ENCODE data around the gene ANAPC2.
A peak's percentile ranks its signal among the peaks of the same experiment; 100 is the strongest.

ANAPC2 gene

GRCh38 chr9:137226338-137227053 is 38.1 kb upstream of the ANAPC2 start:
- Histone ChIP-seq H3K9ac (ENCODE audit: low read depth, low read length) (no peak overlapping the region), H3K79me2 (ENCODE audit: insufficient read depth, low read length) (no peaks in the 10 kb centered on the region), H3K4me3 (ENCODE audit: low read depth in 1 of 2, low read length in 2 of 2) (no peak overlapping the region), H3K36me3 (ENCODE audit: insufficient read depth, low read length) (no peaks in the 10 kb centered on the region), H3K9me3 (ENCODE audit: insufficient read depth, low read length, severe bottlenecking) (no peaks in the 10 kb centered on the region), H3K27me3 (ENCODE audit: insufficient read depth, low read length, poor library complexity) (no peaks in the 10 kb centered on the region), H3K4me1 (ENCODE audit: insufficient read depth, low read length) (peaks cover 20% of the 10 kb centered on the region), H3K4me2 (ENCODE audit: insufficient read depth, low read length) (no peak overlapping the region), H2AFZ (ENCODE audit: low read depth, low read length) (no peak overlapping the region), H4K20me1 (ENCODE audit: insufficient read depth, low read length) (no peaks in the 10 kb centered on the region), H3K27ac (ENCODE audit: low read length) (no peak overlapping the region)
- DNase-seq (no peak), ATAC-seq (ENCODE audit: insufficient read depth, low read depth) (no peak)
- TF ChIP-seq CTCF (IDR thresholded peaks at IDR 0.05; ENCODE audit: borderline replicate concordance, extremely low read depth, low read length, poor library complexity, severe bottlenecking) (no peak), EZH2 (IDR thresholded peaks at IDR 0.05; ENCODE audit: borderline replicate concordance, low read depth, low read length, severe bottlenecking) (no peak)

- Histone ChIP-seq H3K4me3 (ENCODE audit: low read depth in 1 of 2, low read length in 2 of 2) (no peak overlapping the region), H3K9ac (ENCODE audit: low read depth, low read length) (no peak overlapping the region), H2AFZ (ENCODE audit: low read depth, low read length) (no peak overlapping the region), H3K9me3 (ENCODE audit: insufficient read depth, low read length, severe bottlenecking) (no peaks in the 10 kb centered on the region), H4K20me1 (ENCODE audit: insufficient read depth, low read length) (no peaks in the 10 kb centered on the region), H3K27me3 (ENCODE audit: insufficient read depth, low read length, poor library complexity) (no peaks in the 10 kb centered on the region), H3K27ac (ENCODE audit: low read length) (no peak overlapping the region), H3K4me2 (ENCODE audit: insufficient read depth, low read length) (no peak overlapping the region), H3K79me2 (ENCODE audit: insufficient read depth, low read length) (no peaks in the 10 kb centered on the region), H3K4me1 (ENCODE audit: insufficient read depth, low read length) (peaks cover 20% of the 10 kb centered on the region), H3K36me3 (ENCODE audit: insufficient read depth, low read length) (no peaks in the 10 kb centered on the region)
- ATAC-seq (ENCODE audit: insufficient read depth, low read depth) (no peak), DNase-seq (no peak)
- no peak for TF ChIP-seq CTCF (IDR thresholded peaks at IDR 0.05; ENCODE audit: borderline replicate concordance, extremely low read depth, low read length, poor library complexity, severe bottlenecking)
- no peak for TF ChIP-seq EZH2 (IDR thresholded peaks at IDR 0.05; ENCODE audit: borderline replicate concordance, low read depth, low read length, severe bottlenecking)
Observed at GRCh38 chr9:137225699-137226331, 37.5 kb upstream of the ANAPC2 start.

- Histone ChIP-seq H3K36me3 (ENCODE audit: insufficient read depth, low read length) (no peaks in the 10 kb centered on the region), H3K9ac (ENCODE audit: low read depth, low read length) (peak within 1 kb of the TSS; percentile 98), H3K9me3 (ENCODE audit: insufficient read depth, low read length, severe bottlenecking) (no peaks in the 10 kb centered on the region), H3K4me2 (ENCODE audit: insufficient read depth, low read length) (peak within 1 kb of the TSS; percentile 94), H3K4me1 (ENCODE audit: insufficient read depth, low read length) (peaks cover 20% of the 10 kb centered on the region), H3K79me2 (ENCODE audit: insufficient read depth, low read length) (no peaks in the 10 kb centered on the region), H2AFZ (ENCODE audit: low read depth, low read length) (peak within 1 kb of the TSS; percentile 94), H3K27ac (ENCODE audit: low read length) (peak within 1 kb of the TSS; percentile 91), H3K27me3 (ENCODE audit: insufficient read depth, low read length, poor library complexity) (no peaks in the 10 kb centered on the region), H4K20me1 (ENCODE audit: insufficient read depth, low read length) (no peaks in the 10 kb centered on the region), H3K4me3 (ENCODE audit: low read depth in 1 of 2, low read length in 2 of 2) (peak within 1 kb of the TSS; percentile 94 to 96; a peak in 3 of 4 replicates)
- DNase-seq, result no peak
- ATAC-seq (ENCODE audit: insufficient read depth, low read depth), result no peak
- TF ChIP-seq CTCF (IDR thresholded peaks at IDR 0.05; ENCODE audit: borderline replicate concordance, extremely low read depth, low read length, poor library complexity, severe bottlenecking) (no peak), EZH2 (IDR thresholded peaks at IDR 0.05; ENCODE audit: borderline replicate concordance, low read depth, low read length, severe bottlenecking) (no peak)
Observed at GRCh38 chr9:137224830-137225694, 36.7 kb upstream of the ANAPC2 start, which contains the start of gene CYSRT1. TSS of gene CYSRT1 (plus strand) at chr9:137225174. CDS start at chr9:137225622, 448 bp downstream.

Measured in DND-41 (cell line).